Superior temporal gyrus (tissue), 1 donor: ENCODE data around the gene B4GALNT3.
"Not testable (repeated sequence)": the region's sequence is repeated elsewhere in the genome, so short reads cannot be mapped to it uniquely, and the experiment has no call there.

Experiments used
- DNase-seq: peaks from one replicate; pipeline ENCODE4 v3.0.0-alpha.2; 2016; ENCODE audit errors: extremely low spot score

The B4GALNT3 gene

GRCh38 chr12:459430-460258, at the start of gene B4GALNT3:
TSS of gene B4GALNT3 (plus strand) at chr12:459939. CDS start at chr12:460377, 438 bp downstream.
- no peak for DNase-seq

DNA sequence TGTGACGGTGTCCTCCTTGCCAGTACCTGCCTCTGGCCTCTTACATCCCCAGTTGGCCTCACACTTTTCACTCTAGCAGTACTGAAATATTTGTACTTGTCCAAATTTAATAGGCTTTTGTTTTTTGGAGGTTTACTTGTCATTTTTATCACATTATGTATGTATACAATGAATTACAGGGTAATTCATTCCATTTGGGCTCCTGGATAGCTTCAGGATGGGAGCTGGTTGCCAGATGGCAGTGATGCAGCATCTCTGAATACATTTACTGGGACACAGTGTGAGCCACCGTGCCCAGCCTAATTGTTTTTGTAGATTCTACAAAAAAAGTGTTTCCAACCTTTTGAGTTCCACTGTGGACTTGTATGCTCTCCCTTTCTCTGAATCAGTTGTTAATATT, 44.9 kb upstream of the B4GALNT3 start:
- no peak for DNase-seq

- DNase-seq = no peak
These were observed 41.3 kb upstream of the B4GALNT3 start for GRCh38 chr12:418432-418831.

- no peak for DNase-seq
These were observed 37.2 kb upstream of the B4GALNT3 start for GRCh38 chr12:422526-422925.

- DNase-seq = not testable (repeated sequence)
These were observed 24.0 kb upstream of the B4GALNT3 start for GRCh38 chr12:435737-436136.

DNA sequence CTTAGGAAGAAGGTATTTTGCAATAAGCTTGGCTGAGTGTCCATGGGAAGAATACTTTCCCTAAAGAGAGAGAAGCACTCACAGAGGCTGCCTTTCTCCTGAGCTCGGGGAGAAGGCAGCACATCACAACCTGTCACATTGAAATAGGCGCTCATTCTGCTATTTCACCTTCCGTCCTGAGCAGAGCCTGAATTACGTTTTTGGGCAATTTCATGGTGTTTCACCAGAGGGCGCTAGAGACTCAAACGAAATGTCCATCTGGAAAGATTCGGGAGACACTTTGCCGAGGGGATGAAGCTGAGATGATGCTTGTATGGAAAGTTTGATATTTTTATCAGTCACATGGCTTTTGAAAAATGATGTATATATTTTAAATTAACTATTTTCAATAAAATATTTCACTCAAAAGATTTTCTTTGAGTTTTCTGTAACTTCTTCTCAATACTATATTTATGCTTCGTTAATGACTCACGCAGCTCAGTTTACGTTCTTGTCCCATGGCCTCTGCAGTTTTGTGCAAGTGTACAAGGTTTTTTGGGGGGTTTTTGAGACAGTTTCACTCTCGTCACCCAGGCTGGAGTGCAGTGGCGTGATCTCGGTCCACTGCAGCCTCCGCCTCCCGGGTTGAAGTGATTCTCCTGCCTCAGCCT, 17.4 kb upstream of the B4GALNT3 start:
- peak; percentile 86 for DNase-seq

DNA sequence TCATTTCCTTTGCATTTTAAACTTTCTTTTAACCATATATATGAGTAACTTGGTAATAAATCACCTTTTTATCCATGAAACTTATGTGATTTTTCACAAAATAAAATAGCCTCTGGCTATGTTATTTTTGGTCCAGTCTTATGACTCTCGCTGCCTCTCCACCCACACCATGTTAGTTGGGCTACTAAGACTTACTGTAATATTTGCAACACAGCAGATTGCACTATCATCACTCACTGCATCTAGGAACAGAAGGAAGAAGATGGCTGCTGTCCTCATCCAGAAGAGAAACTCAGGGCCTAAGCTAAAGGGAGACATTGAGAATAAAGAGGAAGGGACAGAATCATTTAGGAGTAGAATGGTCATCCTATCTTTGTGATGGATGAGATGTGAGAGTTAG, 12.6 kb upstream of the B4GALNT3 start:
- no peak for DNase-seq

- DNase-seq = no peak
These were observed 10.5 kb upstream of the B4GALNT3 start for GRCh38 chr12:449203-449602.

GRCh38 chr12:450438-450837, 9.3 kb upstream of the B4GALNT3 start:
- no peak for DNase-seq

GRCh38 chr12:452667-453210, 7.0 kb upstream of the B4GALNT3 start:
- no peak for DNase-seq

GRCh38 chr12:454833-455232, 4.9 kb upstream of the B4GALNT3 start:
- no peak for DNase-seq

GRCh38 chr12:455821-456220, 3.9 kb upstream of the B4GALNT3 start:
- no peak for DNase-seq

- no peak for DNase-seq
These were observed 2.1 kb upstream of the B4GALNT3 start for GRCh38 chr12:457676-458075.

DNA sequence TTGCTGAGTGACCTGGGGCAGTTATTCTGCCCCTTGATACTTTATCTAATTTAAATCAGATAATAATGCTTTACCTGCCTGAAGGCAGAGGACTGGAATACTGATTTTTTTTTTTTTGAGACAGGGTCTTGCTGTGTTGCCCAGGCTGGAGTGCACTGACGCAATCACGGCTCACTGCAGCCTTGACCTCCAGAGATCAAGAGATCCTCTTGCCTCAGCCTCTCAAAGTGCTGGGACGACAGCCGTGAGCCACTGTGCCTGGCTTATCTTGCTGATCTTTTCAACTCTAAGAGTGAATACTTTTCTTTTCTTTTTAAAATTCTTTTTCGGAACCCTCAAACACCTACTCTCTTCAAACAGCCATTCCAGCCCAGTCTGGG, 699 bp upstream of the B4GALNT3 start:
- DNase-seq = no peak

- no peak for DNase-seq
These were observed 807 bp downstream of the B4GALNT3 start for GRCh38 chr12:460261-461230.

DNA sequence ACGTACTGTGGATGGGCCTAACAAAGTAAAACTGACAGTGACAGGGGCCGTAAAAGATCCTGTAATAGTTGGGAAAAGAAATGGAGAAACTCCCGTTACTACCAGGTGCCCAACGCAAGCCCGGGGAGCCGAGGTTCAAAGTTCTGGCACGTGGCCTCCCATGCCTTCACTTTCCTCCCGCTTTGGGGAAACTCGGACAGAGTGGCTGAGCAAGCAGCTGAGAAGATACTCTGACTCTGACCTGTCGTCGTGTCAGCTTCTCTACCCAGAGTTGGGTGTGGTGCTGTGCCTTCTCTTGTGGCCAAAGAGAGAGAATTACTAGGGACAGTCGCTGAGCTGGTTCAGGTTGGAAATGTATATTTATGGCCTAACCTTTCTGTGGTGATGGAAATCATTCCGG, 1.7 kb downstream of the B4GALNT3 start:
- DNase-seq = no peak

GRCh38 chr12:462936-463705, 3.4 kb downstream of the B4GALNT3 start:
- DNase-seq = no peak

GRCh38 chr12:464484-465267, 4.9 kb downstream of the B4GALNT3 start:
- DNase-seq = no peak

DNA sequence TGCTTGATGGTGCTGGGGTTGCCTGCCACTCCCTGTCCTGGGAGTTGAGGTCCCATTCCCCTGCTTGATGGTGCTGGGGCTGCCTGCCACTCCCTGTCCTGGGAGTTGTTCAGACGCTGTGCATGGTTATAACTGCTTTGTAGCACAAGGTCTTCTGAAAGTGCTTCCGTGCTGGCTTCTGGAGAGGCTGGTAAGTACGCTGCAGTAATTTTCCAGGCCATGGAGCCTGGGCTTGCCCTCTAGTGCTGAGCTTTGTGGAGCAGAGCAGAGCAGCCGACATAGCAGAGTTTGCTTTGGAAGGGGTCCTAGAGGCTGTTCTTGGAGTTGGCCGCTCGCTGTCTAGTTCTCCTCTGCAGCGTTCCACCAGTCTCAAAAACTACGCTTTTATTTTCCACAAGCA, 6.3 kb downstream of the B4GALNT3 start:
- no peak for DNase-seq

- no peak for DNase-seq
These were observed 7.0 kb downstream of the B4GALNT3 start for GRCh38 chr12:466762-467161.
